Nasal cavity respiratory epithelium epithelial cell of viscerocranial mucosa (primary cell): ENCODE data around the gene GPR143. TPM values are rescaled to one million over a fixed set of nuclear protein-coding genes. Genes with fewer than 3 reads are reported as not detected.

Experiments used
- total RNA-seq: library from RNA; depleted of rRNA; stranded (reverse); fragments of >200 nt; gene quantifications from 2 replicates; pipeline ENCODE4 v1.2.3, GENCODE V29; 2014

The GPR143 gene
- total RNA-seq: 0.64 and 0.68 TPM in 2 replicates

GRCh38 chrX:9765737-9766097 is at the start of gene GPR143:
Gene GPR143 (minus strand): TSS chrX:9765847. CDS start chrX:9765817, 30 bp downstream.

GRCh38 chrX:9785944-9786797 is 20.5 kb upstream of the GPR143 start, which contains the start of gene SHROOM2:
Gene SHROOM2 (plus strand): TSS chrX:9786429. CDS start chrX:9786546, 117 bp downstream.

Other genes with a start within 250 kb of the GPR143 start
- 3.4 and 11.4 TPM in 2 replicates for gene SHROOM2, start 20.6 kb upstream of the GPR143 start, total RNA-seq
- gene CLDN34, start 201.5 kb upstream of the GPR143 start, total RNA-seq: 0.14 TPM in 1 of 2 replicates, not detected in the other